GM10266 (cell line): ENCODE results near the gene WDR1.

ENCODE experiments used
- DNase-seq: peaks from one replicate; pipeline ENCODE4 v3.0.0; 2012; ENCODE audit errors: extremely low spot score
- TF ChIP-seq, protein P1 (sequence below): IDR thresholded peaks from 2 replicates; pipeline ENCODE4 v1.5.1; 2012; ENCODE audit warnings: mild to moderate bottlenecking, low read depth; ENCODE audit not compliant: control insufficient read depth, insufficient read depth; ENCODE audit errors: missing control alignments

WDR1 gene

GRCh38 chr4:10123227-10124101 lies 6.9 kb upstream of the WDR1 start:
- DNase-seq: no peak
- TF ChIP-seq, protein P1, sequence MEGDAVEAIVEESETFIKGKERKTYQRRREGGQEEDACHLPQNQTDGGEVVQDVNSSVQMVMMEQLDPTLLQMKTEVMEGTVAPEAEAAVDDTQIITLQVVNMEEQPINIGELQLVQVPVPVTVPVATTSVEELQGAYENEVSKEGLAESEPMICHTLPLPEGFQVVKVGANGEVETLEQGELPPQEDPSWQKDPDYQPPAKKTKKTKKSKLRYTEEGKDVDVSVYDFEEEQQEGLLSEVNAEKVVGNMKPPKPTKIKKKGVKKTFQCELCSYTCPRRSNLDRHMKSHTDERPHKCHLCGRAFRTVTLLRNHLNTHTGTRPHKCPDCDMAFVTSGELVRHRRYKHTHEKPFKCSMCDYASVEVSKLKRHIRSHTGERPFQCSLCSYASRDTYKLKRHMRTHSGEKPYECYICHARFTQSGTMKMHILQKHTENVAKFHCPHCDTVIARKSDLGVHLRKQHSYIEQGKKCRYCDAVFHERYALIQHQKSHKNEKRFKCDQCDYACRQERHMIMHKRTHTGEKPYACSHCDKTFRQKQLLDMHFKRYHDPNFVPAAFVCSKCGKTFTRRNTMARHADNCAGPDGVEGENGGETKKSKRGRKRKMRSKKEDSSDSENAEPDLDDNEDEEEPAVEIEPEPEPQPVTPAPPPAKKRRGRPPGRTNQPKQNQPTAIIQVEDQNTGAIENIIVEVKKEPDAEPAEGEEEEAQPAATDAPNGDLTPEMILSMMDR: no peak

- TF ChIP-seq, protein P1: no peak
- no peak for DNase-seq
Observed at GRCh38 chr4:10122236-10122932, 5.8 kb upstream of the WDR1 start.

DNA sequence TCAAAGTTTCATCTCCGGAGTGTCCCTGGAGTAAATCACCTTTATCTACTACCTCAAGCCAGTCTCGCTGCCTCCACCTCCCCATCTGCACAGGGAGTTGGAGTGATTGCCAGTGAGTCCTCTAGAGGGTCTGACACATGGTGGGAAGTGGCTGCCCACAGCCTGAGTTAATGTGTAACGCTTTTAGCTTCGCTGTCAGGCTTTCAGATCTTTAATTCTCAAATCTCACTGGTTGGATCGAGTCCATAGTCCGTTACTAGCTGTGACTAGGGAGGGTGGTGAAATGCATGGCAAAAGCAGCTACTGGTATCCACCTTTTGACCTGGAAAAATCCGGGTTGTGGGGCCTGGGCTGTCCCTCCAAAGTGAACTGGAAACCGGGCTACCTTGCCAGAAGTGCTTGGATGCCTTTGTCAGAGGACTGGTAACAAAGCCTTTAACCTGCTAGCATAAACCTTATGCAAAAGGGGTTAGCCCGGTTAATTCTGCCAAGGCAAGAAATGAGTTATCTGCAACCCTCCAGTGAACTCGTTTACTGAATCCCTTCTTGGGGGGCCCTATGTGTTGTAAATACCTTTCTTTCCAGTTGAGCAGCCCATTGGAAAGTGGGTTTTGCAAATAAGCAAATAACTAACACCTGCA lies 5.1 kb upstream of the WDR1 start:
- DNase-seq: no peak
- TF ChIP-seq, protein P1: no peak

- TF ChIP-seq, protein P1: no peak
- no peak for DNase-seq
Observed at GRCh38 chr4:10120943-10121567, 4.5 kb upstream of the WDR1 start.

DNA sequence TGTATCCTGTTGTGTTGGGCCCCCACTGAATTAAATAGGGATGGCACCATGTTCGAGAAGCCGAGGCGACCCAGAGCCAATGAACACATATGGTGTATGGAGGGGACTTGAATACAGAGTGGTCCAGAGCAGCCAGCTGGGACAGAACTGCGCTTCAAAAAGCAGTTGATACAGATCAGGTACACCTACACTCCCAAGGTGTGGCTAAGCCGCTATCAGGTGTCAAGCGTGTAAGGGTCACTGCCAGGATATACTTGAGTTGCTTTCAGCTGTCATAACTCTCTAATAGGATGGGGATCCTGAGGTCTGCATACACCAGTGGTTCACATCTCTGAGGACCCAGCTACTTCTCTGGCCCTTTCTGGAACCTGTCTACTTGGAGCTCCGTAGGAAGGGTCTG lies 3.2 kb upstream of the WDR1 start:
- DNase-seq: no peak

GRCh38 chr4:10119278-10119677 lies 2.7 kb upstream of the WDR1 start:
- TF ChIP-seq, protein P1: no peak
- no peak for DNase-seq

More for the DNA sequence above, 3.2 kb upstream of the WDR1 start:
- TF ChIP-seq, protein P1: no peak
